ENCODE results near the gene CDH15.

CDH15 gene

DNA sequence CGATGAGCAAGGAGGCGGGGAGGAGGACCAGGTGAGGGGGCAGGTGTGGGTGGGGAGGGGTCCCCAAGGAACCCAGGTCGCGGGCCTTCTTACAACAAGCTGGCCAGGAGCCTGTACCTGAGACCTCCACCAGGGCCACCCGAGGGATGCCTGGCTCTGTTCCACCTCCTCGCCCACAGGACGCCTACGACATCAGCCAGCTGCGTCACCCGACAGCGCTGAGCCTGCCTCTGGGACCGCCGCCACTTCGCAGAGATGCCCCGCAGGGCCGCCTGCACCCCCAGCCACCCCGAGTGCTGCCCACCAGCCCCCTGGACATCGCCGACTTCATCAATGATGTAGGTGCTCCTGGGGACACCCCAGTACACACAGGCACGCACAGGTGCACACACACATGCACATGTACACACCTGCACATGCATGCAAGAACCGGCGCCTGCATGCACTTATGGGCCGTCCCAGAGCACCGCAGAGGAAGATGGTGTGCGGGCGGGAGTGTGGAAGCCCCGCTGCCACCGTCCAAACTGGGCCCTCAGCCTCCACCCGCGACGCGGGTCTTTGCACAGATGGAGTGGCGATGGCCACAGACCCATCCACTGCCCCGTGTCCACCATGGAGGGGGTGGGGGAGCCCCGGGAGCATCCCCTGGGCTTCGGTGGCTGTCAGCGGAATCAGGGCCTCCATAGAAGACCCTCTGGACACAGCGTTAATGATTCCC lies 22.2 kb downstream of the CDH15 start:
- TF ChIP-seq, protein P1, sequence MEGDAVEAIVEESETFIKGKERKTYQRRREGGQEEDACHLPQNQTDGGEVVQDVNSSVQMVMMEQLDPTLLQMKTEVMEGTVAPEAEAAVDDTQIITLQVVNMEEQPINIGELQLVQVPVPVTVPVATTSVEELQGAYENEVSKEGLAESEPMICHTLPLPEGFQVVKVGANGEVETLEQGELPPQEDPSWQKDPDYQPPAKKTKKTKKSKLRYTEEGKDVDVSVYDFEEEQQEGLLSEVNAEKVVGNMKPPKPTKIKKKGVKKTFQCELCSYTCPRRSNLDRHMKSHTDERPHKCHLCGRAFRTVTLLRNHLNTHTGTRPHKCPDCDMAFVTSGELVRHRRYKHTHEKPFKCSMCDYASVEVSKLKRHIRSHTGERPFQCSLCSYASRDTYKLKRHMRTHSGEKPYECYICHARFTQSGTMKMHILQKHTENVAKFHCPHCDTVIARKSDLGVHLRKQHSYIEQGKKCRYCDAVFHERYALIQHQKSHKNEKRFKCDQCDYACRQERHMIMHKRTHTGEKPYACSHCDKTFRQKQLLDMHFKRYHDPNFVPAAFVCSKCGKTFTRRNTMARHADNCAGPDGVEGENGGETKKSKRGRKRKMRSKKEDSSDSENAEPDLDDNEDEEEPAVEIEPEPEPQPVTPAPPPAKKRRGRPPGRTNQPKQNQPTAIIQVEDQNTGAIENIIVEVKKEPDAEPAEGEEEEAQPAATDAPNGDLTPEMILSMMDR (IDR thresholded peaks at IDR 0.05; ENCODE audit: control insufficient read depth, insufficient read depth, low read depth, low read length, missing control alignments), result no peak
- DNase-seq (ENCODE audit: low read depth), result no peak
- H3K4me3 ChIP-seq (ENCODE audit: control insufficient read depth, low read depth, low read length), result no peak overlapping the region; the same call in 1 of the 2 replicates

GRCh38 chr16:89194340-89195311 lies 23.1 kb downstream of the CDH15 start:
- H3K4me3 ChIP-seq (ENCODE audit: control insufficient read depth, low read depth, low read length), result no peak overlapping the region
- TF ChIP-seq, protein P1 (IDR thresholded peaks at IDR 0.05; ENCODE audit: control insufficient read depth, insufficient read depth, low read depth, low read length, missing control alignments), result no peak
- no peak for DNase-seq (ENCODE audit: low read depth)

- no peak for DNase-seq (ENCODE audit: low read depth)
- no peak overlapping the region for H3K4me3 ChIP-seq (ENCODE audit: control insufficient read depth, low read depth, low read length)
- TF ChIP-seq, protein P1 (IDR thresholded peaks at IDR 0.05; ENCODE audit: control insufficient read depth, insufficient read depth, low read depth, low read length, missing control alignments), result no peak
Measured at GRCh38 chr16:89195521-89196171, 24.1 kb downstream of the CDH15 start.

GRCh38 chr16:89197033-89197632 lies 25.6 kb downstream of the CDH15 start:
- TF ChIP-seq, protein P1 (IDR thresholded peaks at IDR 0.05; ENCODE audit: control insufficient read depth, insufficient read depth, low read depth, low read length, missing control alignments), result no peak
- no peak overlapping the region for H3K4me3 ChIP-seq (ENCODE audit: control insufficient read depth, low read depth, low read length)
- no peak for DNase-seq (ENCODE audit: low read depth)

- TF ChIP-seq, protein P1 (IDR thresholded peaks at IDR 0.05; ENCODE audit: control insufficient read depth, insufficient read depth, low read depth, low read length, missing control alignments), result no peak
- no peak overlapping the region for H3K4me3 ChIP-seq (ENCODE audit: control insufficient read depth, low read depth, low read length)
- DNase-seq (ENCODE audit: low read depth), result no peak
Measured at GRCh38 chr16:89197633-89198416, 26.3 kb downstream of the CDH15 start.
